WERI-Rb-1 (cell line): ENCODE results near the gene DCP1A.
A peak's percentile ranks its signal among the peaks of the same experiment; 100 is the strongest.

ENCODE experiments used
- DNase-seq: peaks from one replicate; pipeline ENCODE4 v3.0.0-alpha.2; 2020
- H3K27ac ChIP-seq: fragments of 250-450 bp; sonication (Bioruptor Pico); 2 replicates; pipeline ENCODE4 v1.5.1; 2020; ENCODE audit warnings: mild to moderate bottlenecking, moderate library complexity
- H3K27me3 ChIP-seq: fragments of 250-450 bp; sonication (Bioruptor Pico); 2 replicates; pipeline ENCODE4 v1.5.1; 2021; ENCODE audit warnings: mild to moderate bottlenecking, low read depth, moderate library complexity; ENCODE audit not compliant: insufficient read depth, severe bottlenecking
- H3K36me3 ChIP-seq: fragments of 250-450 bp; sonication (Bioruptor Pico); 2 replicates; pipeline ENCODE4 v1.5.1; 2020; ENCODE audit warnings: mild to moderate bottlenecking, moderate library complexity
- H3K4me3 ChIP-seq: 2 replicates; pipeline ENCODE4 v1.5.1; 2011; ENCODE audit warnings: low read depth, mild to moderate bottlenecking, control low read depth, low read length
- H3K9me3 ChIP-seq: fragments of 250-450 bp; sonication (Bioruptor Pico); 2 replicates; pipeline ENCODE4 v1.5.1; 2021; ENCODE audit warnings: mild to moderate bottlenecking, moderate library complexity; ENCODE audit not compliant: severe bottlenecking
- CTCF ChIP-seq: IDR thresholded peaks from 2 replicates; pipeline ENCODE4 v1.5.1; 2011; ENCODE audit warnings: low read depth, mild to moderate bottlenecking, control low read depth, inconsistent platforms, low read length

DCP1A gene

GRCh38 chr3:53257465-53257864 lies 89.9 kb downstream of the DCP1A start:
- peaks cover 3% of the 10 kb centered on the region for H3K9me3 ChIP-seq
- no peak overlapping the region for H3K27ac ChIP-seq
- peaks cover 27% of the 10 kb centered on the region for H3K36me3 ChIP-seq
- DNase-seq, result no peak
- H3K4me3 ChIP-seq, result no peak overlapping the region
- H3K27me3 ChIP-seq, result no peaks in the 10 kb centered on the region
- no peak for TF ChIP-seq CTCF

GRCh38 chr3:53256704-53257055 lies 90.7 kb downstream of the DCP1A start:
- peaks cover 32% of the 10 kb centered on the region for H3K36me3 ChIP-seq
- H3K27me3 ChIP-seq, result no peaks in the 10 kb centered on the region
- peaks cover 3% of the 10 kb centered on the region for H3K9me3 ChIP-seq
- no peak for DNase-seq
- H3K4me3 ChIP-seq, result no peak overlapping the region
- TF ChIP-seq CTCF, result no peak
- H3K27ac ChIP-seq, result no peak overlapping the region

GRCh38 chr3:53255775-53256703 lies 91.3 kb downstream of the DCP1A start, which contains the start of gene TKT:
Gene TKT, minus strand, starts transcription at chr3:53256022. Its CDS starts 80 bp downstream, at chr3:53255942.
- H3K27me3 ChIP-seq, result no peaks in the 10 kb centered on the region
- H3K27ac ChIP-seq, result peak within 1 kb of the TSS; percentile 89
- H3K36me3 ChIP-seq, result peaks cover 35% of the 10 kb centered on the region
- TF ChIP-seq CTCF, result no peak
- peak; percentile 84 for DNase-seq
- peak within 1 kb of the TSS; percentile 72 for H3K4me3 ChIP-seq
- peaks cover 3% of the 10 kb centered on the region for H3K9me3 ChIP-seq

GRCh38 chr3:53255423-53255774 lies 91.9 kb downstream of the DCP1A start:
- Histone ChIP-seq H3K27me3 (no peaks in the 10 kb centered on the region), H3K27ac (peak overlapping the region; percentile 89)

GRCh38 chr3:53254509-53255422 lies 92.6 kb downstream of the DCP1A start:
- Histone ChIP-seq H3K27ac (peak overlapping the region; percentile 89), H3K4me3 (peak overlapping the region; percentile 72), H3K36me3 (peaks cover 35% of the 10 kb centered on the region), H3K27me3 (no peaks in the 10 kb centered on the region), H3K9me3 (peaks cover 3% of the 10 kb centered on the region)
- no peak for TF ChIP-seq CTCF
- DNase-seq, result peak; percentile 75

More at GRCh38 chr3:53255423-53255774, 91.9 kb downstream of the DCP1A start:
- Histone ChIP-seq H3K4me3 (peak overlapping the region; percentile 72), H3K9me3 (peaks cover 3% of the 10 kb centered on the region), H3K36me3 (peaks cover 35% of the 10 kb centered on the region)
- peak; percentile 45 for DNase-seq
- no peak for TF ChIP-seq CTCF
